Measurements from ENCODE around the gene NUTM2D.
"Not testable (repeated sequence)": the region's sequence is repeated elsewhere in the genome, so short reads cannot be mapped to it uniquely, and the experiment has no call there.

NUTM2D gene

GRCh38 chr10:87379115-87379514 lies 21.6 kb downstream of the NUTM2D start:
- DNase-seq = not testable (repeated sequence)

- not testable (repeated sequence) for DNase-seq
Observed at GRCh38 chr10:87383149-87383857, 25.8 kb downstream of the NUTM2D start.

- not testable (repeated sequence) for DNase-seq
Observed at GRCh38 chr10:87384283-87384682, 26.7 kb downstream of the NUTM2D start.

- not testable (repeated sequence) for DNase-seq
Observed at GRCh38 chr10:87385762-87386360, 28.3 kb downstream of the NUTM2D start.

GRCh38 chr10:87391360-87391759 lies 33.8 kb downstream of the NUTM2D start:
- peak; percentile 4 for DNase-seq

GRCh38 chr10:87396206-87396605 lies 38.7 kb downstream of the NUTM2D start:
- DNase-seq = not testable (repeated sequence)

GRCh38 chr10:87398436-87398835 lies 40.9 kb downstream of the NUTM2D start:
- DNase-seq = not testable (repeated sequence)

- peak; percentile 60 for DNase-seq
Observed at GRCh38 chr10:87407516-87408467, 50.2 kb downstream of the NUTM2D start.

- not testable (repeated sequence) for DNase-seq
Observed at GRCh38 chr10:87413921-87414320, 56.4 kb downstream of the NUTM2D start.

Data from right kidney (tissue), 1 donor.